K562 (cell line): Measurements from ENCODE around the gene KRT28. TPM values are rescaled to one million over a fixed set of nuclear protein-coding genes. Genes with fewer than 3 reads are reported as not detected.
"Not testable (repeated sequence)": the region's sequence is repeated elsewhere in the genome, so short reads cannot be mapped to it uniquely, and the experiment has no call there.

Experiments used
- ATAC-seq: fragments of 200-7000 bp; cut with Tn5 transposase; 3 replicates; pipeline ENCODE4 v1.9.1; 2020; ENCODE audit warnings: moderate library complexity
- BruUV-seq: library from RNA; stranded (reverse); fragments of 400-500 nt; replicated peaks from 2 replicates; lab custom pipeline; 2021; lab: Mats Ljungman, UMichigan
- CTCF ChIA-PET: fragments of 300-600 bp; formaldehyde crosslinking; extraction: SDS; loops from one replicate; lab custom pipeline; 2021; ENCODE audit warnings: low intra/inter-chr PET ratio; lab: Yijun Ruan, JAX
- POLR2A ChIA-PET: fragments of 300-600, 350-650 bp; sonication (Branson Sonifier 250); formaldehyde crosslinking; extraction: SDS; loops from one replicate; lab custom pipeline; 2021; ENCODE audit warnings: antibody characterized with exemption, inconsistent platforms; lab: Yijun Ruan, JAX
- DNase-seq, 4 experiments: peaks; one replicate each; pipeline versions ENCODE4 v3.0.0 to v3.0.0-alpha.2; 2011 to 2018; ENCODE audit warnings: low spot score in 3 of 4, mixed read lengths in 3 of 4; ENCODE audit errors: extremely low read depth in 1 of 4
- FAIRE-seq: peaks from 2 replicates; lab custom pipeline; 2011; peaks lifted over from hg19 to GRCh38; lab: Jason Lieb, UNC
- H2AFZ ChIP-seq: 2 replicates; pipeline ENCODE4 v1.6.0; 2011; ENCODE audit warnings: low read depth, low read length, control low read depth, inconsistent platforms
- H3K27ac ChIP-seq: fragments of 200-600 bp; 3 replicates; pipeline ENCODE4 v1.8.0; 2011; ENCODE audit warnings: low read depth, mild to moderate bottlenecking, control low read depth, inconsistent platforms, low read length, moderate library complexity, mixed read lengths; ENCODE audit errors: extremely low read depth
- H3K27me3 ChIP-seq, 2 experiments: fragments of 300-600 bp in 1 of 2; 2 replicates in 1 of 2; 3 replicates in 1 of 2; pipeline versions ENCODE4 v1.6.0 to v1.8.0; 2011; ENCODE audit warnings: inconsistent platforms in 2 of 2, low read length in 2 of 2, mild to moderate bottlenecking in 1 of 2, mixed read lengths in 1 of 2, moderate library complexity in 1 of 2; ENCODE audit not compliant: control insufficient read depth in 2 of 2, insufficient read depth in 2 of 2
- H3K36me3 ChIP-seq: fragments of 300-600 bp; 3 replicates; pipeline ENCODE4 v1.8.0; 2011; ENCODE audit warnings: mild to moderate bottlenecking, low read length, inconsistent platforms; ENCODE audit not compliant: control insufficient read depth, insufficient read depth
- H3K4me1 ChIP-seq, 2 experiments: fragments of 200-600 bp in 1 of 2; replicated peaks in 1 of 2; 2 replicates in 1 of 2; 3 replicates in 1 of 2; pipeline versions ENCODE4 v1.5.1 to v1.8.0; 2011; ENCODE audit warnings: inconsistent platforms in 2 of 2, low read length in 2 of 2, mild to moderate bottlenecking in 1 of 2, mixed read lengths in 1 of 2, moderate library complexity in 1 of 2; ENCODE audit not compliant: control insufficient read depth in 2 of 2, insufficient read depth in 2 of 2
- H3K4me2 ChIP-seq: 2 replicates; pipeline ENCODE4 v1.6.1; 2011; ENCODE audit warnings: low read length, control low read depth, inconsistent platforms, mixed read lengths; ENCODE audit not compliant: insufficient read depth
- H3K4me3 ChIP-seq: fragments of 200-600 bp; sonication (generic), shearing (Covaris generic); 2 replicates; pipeline ENCODE4 v1.5.1; 2016; ENCODE audit warnings: control low read depth, inconsistent platforms
- H3K79me2 ChIP-seq: fragments of 200-600 bp; 3 replicates; pipeline ENCODE4 v1.8.0; 2011; ENCODE audit warnings: low read length, inconsistent platforms; ENCODE audit not compliant: control insufficient read depth, insufficient read depth
- H3K9ac ChIP-seq, 2 experiments: 2 replicates each; pipeline versions ENCODE4 v1.6.0 to v1.6.1; 2011; ENCODE audit warnings: low read depth in 2 of 2, low read length in 2 of 2, control low read depth in 1 of 2, inconsistent platforms in 1 of 2, mild to moderate bottlenecking in 1 of 2, mixed read lengths in 1 of 2; ENCODE audit not compliant: insufficient read depth in 1 of 2
- H3K9me1 ChIP-seq: one replicate; pipeline ENCODE4 v1.6.0; 2011; ENCODE audit warnings: inconsistent platforms, mild to moderate bottlenecking, low read length, moderate library complexity; ENCODE audit not compliant: control insufficient read depth, insufficient read depth
- H3K9me3 ChIP-seq: replicated peaks from 2 replicates; pipeline ENCODE4 v1.5.1; 2011; ENCODE audit warnings: low read depth, low read length, inconsistent platforms; ENCODE audit not compliant: control insufficient read depth, insufficient read depth
- H4K20me1 ChIP-seq: replicated peaks from 2 replicates; pipeline ENCODE4 v1.6.1; 2011; ENCODE audit warnings: low read length, inconsistent platforms, mixed read lengths; ENCODE audit not compliant: control insufficient read depth, insufficient read depth
- BCOR ChIP-seq: fragments of 450-650 bp; IDR thresholded peaks from 2 replicates; pipeline ENCODE4 v1.6.1; 2016
- RBM25 ChIP-seq: fragments of 200-400 bp; formaldehyde crosslinking; IDR thresholded peaks from 2 replicates; pipeline ENCODE4 v1.6.1; 2018; ENCODE audit warnings: low read length, low read depth, moderate library complexity; ENCODE audit not compliant: severe bottlenecking
- ZNF146 ChIP-seq: IDR thresholded peaks from one replicate; pipeline ENCODE4 v1.6.1; 2018; ENCODE audit warnings: missing compliant biosample characterization; ENCODE audit not compliant: unreplicated experiment
- WGBS: fragments of 100-300 bp; shearing (Covaris generic); methylation state at CpG from one replicate; pipeline ENCODE4 v1.1.6; 2016; ENCODE audit warnings: low coverage, mixed read lengths; ENCODE audit not compliant: insufficient coverage; ENCODE audit errors: missing lambda C conversion rate; 5-methylcytosine and 5-hydroxymethylcytosine counted together
- in situ Hi-C: fragments of 300-500 bp; cut with MboI; formaldehyde crosslinking; loops from 4 replicates; pipeline ENCODE4 v1.15.0; 2018; ENCODE audit warnings: inconsistent platforms, mixed read lengths
- intact Hi-C: fragments of 100-400 bp; cut with micrococcal nuclease; formaldehyde crosslinking; loops from 2 replicates; pipeline ENCODE4 v1.14.2; 2022
- polyA plus RNA-seq, 8 experiments: library from polyadenylated mRNA; depleted of rRNA in 4 of 8; stranded (reverse) in 5 of 8; unstranded in 3 of 8; fragments of >200 nt; fragmentation: Nextera tagmentation in 2 of 8; fragmentation: Illumina TruSeq in 1 of 8; extraction: Ambion mirVana in 2 of 8; extraction: Trizol in 1 of 8; gene quantifications; 2 replicates each; pipeline versions ENCODE4 v1.2.1 to v1.2.3, GENCODE V29; 2011 to 2014; ENCODE audit warnings: inconsistent platforms in 1 of 8, missing spikeins in 1 of 8
- total RNA-seq, 7 experiments: library from RNA; depleted of rRNA in 6 of 7; stranded (reverse); fragments of >200 nt in 6 of 7; fragmentation: Illumina TruSeq in 2 of 7; extraction: Trizol in 2 of 7; gene quantifications; 2 replicates each; pipeline versions ENCODE4 v1.2.1 to v1.2.3, GENCODE V29; 2011 to 2021; ENCODE audit warnings: low replicate concordance in 1 of 7

The KRT28 gene
- total and polyA plus RNA-seq, 9 of the 15 experiments (the other 6 are each of a cell fraction or from before 2014, with no cell fraction given) = not detected

DNA sequence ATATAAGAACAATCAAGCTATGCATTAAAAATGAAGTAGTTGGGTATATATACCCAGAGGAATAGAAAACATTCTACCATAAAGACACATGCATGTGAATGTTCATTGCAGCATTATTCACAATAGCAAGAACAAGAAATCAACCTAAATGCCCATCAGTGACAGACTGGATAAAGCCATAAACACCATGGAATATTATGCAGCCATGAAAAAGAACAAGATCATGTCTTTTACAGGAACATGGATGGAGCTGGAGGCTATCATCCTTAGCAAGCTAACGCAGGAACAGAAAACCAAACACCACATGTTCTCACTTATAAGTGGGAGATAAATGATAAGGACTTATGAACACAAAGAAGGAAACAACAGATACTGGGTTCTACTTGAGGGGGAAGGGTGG lies 51.1 kb downstream of the KRT28 start:
- WGBS = 0% methylated on average over 1 of the region's 1 CpG
- in situ Hi-C loops, H2AFZ ChIP-seq, H3K9me1 ChIP-seq, BruUV-seq, POLR2A ChIA-PET, H3K4me2 ChIP-seq, CTCF ChIA-PET, H3K9ac ChIP-seq, H3K4me3 ChIP-seq, H4K20me1 ChIP-seq, DNase-seq, H3K79me2 ChIP-seq, ATAC-seq, H3K36me3 ChIP-seq, H3K27ac ChIP-seq, H3K4me1 ChIP-seq, FAIRE-seq, H3K9me3 ChIP-seq, intact Hi-C loops: not testable (repeated sequence)
- H3K27me3 ChIP-seq = peaks cover 14 to 21% of the 10 kb centered on the region in 2 experiments; a peak in 4 of 5 replicates
- peak; percentile 42 for TF ChIP-seq RBM25
- TF ChIP-seq ZNF146 (CRISPR knock-in tag) = peak; percentile 98
- 0 out of 2 replicates have a peak, but pooled peaks have one; percentile 30 for TF ChIP-seq BCOR

Other genes with a start within 250 kb of the KRT28 start
Only the 7 nearest of the 21 such genes appear.
- gene KRT24, start 96.2 kb downstream of the KRT28 start, total RNA-seq (2014; rRNA removed) = not detected in 2 replicates
- gene KRT24, start 96.2 kb downstream of the KRT28 start, total RNA-seq (2014; rRNA removed; fragmentation: Illumina TruSeq; extraction: Trizol) = not detected in 2 replicates
- not detected in 2 replicates for gene KRT24, start 96.2 kb downstream of the KRT28 start, total RNA-seq (2015; rRNA removed; fragmentation: Illumina TruSeq; extraction: Trizol)
- not detected in 2 replicates for gene KRT24, start 96.2 kb downstream of the KRT28 start, total RNA-seq (2021)
- gene KRT24, start 96.2 kb downstream of the KRT28 start, polyA plus RNA-seq (2011; rRNA removed) = not detected in 2 replicates
- not detected in 2 replicates for gene KRT24, start 96.2 kb downstream of the KRT28 start, polyA plus RNA-seq (2014; fragmentation: Illumina TruSeq; extraction: Trizol)
- gene KRT24, start 96.2 kb downstream of the KRT28 start, polyA plus RNA-seq (2014; fragmentation: Nextera tagmentation; extraction: Ambion mirVana) = not detected
- gene KRT24, start 96.2 kb downstream of the KRT28 start, polyA plus RNA-seq (2014; rRNA removed) = not detected in 2 replicates
- gene KRT25, start 44.6 kb downstream of the KRT28 start, total RNA-seq (2014; rRNA removed) = not detected in 2 replicates
- gene KRT25, start 44.6 kb downstream of the KRT28 start, total RNA-seq (2014; rRNA removed; fragmentation: Illumina TruSeq; extraction: Trizol) = not detected in 2 replicates
- gene KRT25, start 44.6 kb downstream of the KRT28 start, total RNA-seq (2015; rRNA removed; fragmentation: Illumina TruSeq; extraction: Trizol) = not detected in 2 replicates
- gene KRT25, start 44.6 kb downstream of the KRT28 start, total RNA-seq (2021) = not detected in 2 replicates
- not detected in 2 replicates for gene KRT25, start 44.6 kb downstream of the KRT28 start, polyA plus RNA-seq (2011; rRNA removed)
- gene KRT25, start 44.6 kb downstream of the KRT28 start, polyA plus RNA-seq (2014; fragmentation: Illumina TruSeq; extraction: Trizol) = not detected in 2 replicates
- not detected for gene KRT25, start 44.6 kb downstream of the KRT28 start, polyA plus RNA-seq (2014; fragmentation: Nextera tagmentation; extraction: Ambion mirVana)
- gene KRT25, start 44.6 kb downstream of the KRT28 start, polyA plus RNA-seq (2014; rRNA removed) = not detected in 2 replicates
- not detected in 2 replicates for gene KRT26, start 27.8 kb downstream of the KRT28 start, total RNA-seq (2014; rRNA removed)
- gene KRT26, start 27.8 kb downstream of the KRT28 start, total RNA-seq (2014; rRNA removed; fragmentation: Illumina TruSeq; extraction: Trizol) = not detected in 2 replicates
- not detected in 2 replicates for gene KRT26, start 27.8 kb downstream of the KRT28 start, total RNA-seq (2015; rRNA removed; fragmentation: Illumina TruSeq; extraction: Trizol)
- not detected in 2 replicates for gene KRT26, start 27.8 kb downstream of the KRT28 start, total RNA-seq (2021)
- gene KRT26, start 27.8 kb downstream of the KRT28 start, polyA plus RNA-seq (2011; rRNA removed) = not detected in 2 replicates
- not detected in 2 replicates for gene KRT26, start 27.8 kb downstream of the KRT28 start, polyA plus RNA-seq (2014; fragmentation: Illumina TruSeq; extraction: Trizol)
- not detected for gene KRT26, start 27.8 kb downstream of the KRT28 start, polyA plus RNA-seq (2014; fragmentation: Nextera tagmentation; extraction: Ambion mirVana)
- gene KRT26, start 27.8 kb downstream of the KRT28 start, polyA plus RNA-seq (2014; rRNA removed) = not detected in 2 replicates
- not detected in 2 replicates for gene KRT27, start 17.4 kb downstream of the KRT28 start, total RNA-seq (2014; rRNA removed)
- gene KRT27, start 17.4 kb downstream of the KRT28 start, total RNA-seq (2014; rRNA removed; fragmentation: Illumina TruSeq; extraction: Trizol) = not detected in 2 replicates
- gene KRT27, start 17.4 kb downstream of the KRT28 start, total RNA-seq (2015; rRNA removed; fragmentation: Illumina TruSeq; extraction: Trizol) = not detected in 2 replicates
- 0.11 TPM in 1 of 2 replicates, not detected in the other for gene KRT27, start 17.4 kb downstream of the KRT28 start, total RNA-seq (2021)
- gene KRT27, start 17.4 kb downstream of the KRT28 start, polyA plus RNA-seq (2011; rRNA removed) = not detected in 2 replicates
- not detected in 2 replicates for gene KRT27, start 17.4 kb downstream of the KRT28 start, polyA plus RNA-seq (2014; fragmentation: Illumina TruSeq; extraction: Trizol)
- gene KRT27, start 17.4 kb downstream of the KRT28 start, polyA plus RNA-seq (2014; fragmentation: Nextera tagmentation; extraction: Ambion mirVana) = under 1 TPM in 1 of 2 experiments, not detected in 1; 0.10 TPM
- gene KRT27, start 17.4 kb downstream of the KRT28 start, polyA plus RNA-seq (2014; rRNA removed) = not detected in 2 replicates
- 64.0 and 70.5 TPM in 2 replicates for gene KRT10, start 22.7 kb upstream of the KRT28 start, total RNA-seq (2014; rRNA removed)
- gene KRT10, start 22.7 kb upstream of the KRT28 start, total RNA-seq (2014; rRNA removed; fragmentation: Illumina TruSeq; extraction: Trizol) = 80.8 and 101 TPM in 2 replicates
- gene KRT10, start 22.7 kb upstream of the KRT28 start, total RNA-seq (2015; rRNA removed; fragmentation: Illumina TruSeq; extraction: Trizol) = 45.7 and 51.0 TPM in 2 replicates
- 153 and 166 TPM in 2 replicates for gene KRT10, start 22.7 kb upstream of the KRT28 start, total RNA-seq (2021)
- 38.5 and 179 TPM in 2 replicates for gene KRT10, start 22.7 kb upstream of the KRT28 start, polyA plus RNA-seq (2011; rRNA removed)
- gene KRT10, start 22.7 kb upstream of the KRT28 start, polyA plus RNA-seq (2014; fragmentation: Illumina TruSeq; extraction: Trizol) = 76.2 and 80.2 TPM in 2 replicates
- 10 to 100 TPM; 47.0 to 54.6 TPM for gene KRT10, start 22.7 kb upstream of the KRT28 start, polyA plus RNA-seq (2014; fragmentation: Nextera tagmentation; extraction: Ambion mirVana)
- gene KRT10, start 22.7 kb upstream of the KRT28 start, polyA plus RNA-seq (2014; rRNA removed) = 110 and 139 TPM in 2 replicates
- 6.2 and 7.5 TPM in 2 replicates for gene KRT12, start 67.3 kb upstream of the KRT28 start, total RNA-seq (2014; rRNA removed)
- 1.7 and 1.9 TPM in 2 replicates for gene KRT12, start 67.3 kb upstream of the KRT28 start, total RNA-seq (2014; rRNA removed; fragmentation: Illumina TruSeq; extraction: Trizol)
- 2.3 and 3.1 TPM in 2 replicates for gene KRT12, start 67.3 kb upstream of the KRT28 start, total RNA-seq (2015; rRNA removed; fragmentation: Illumina TruSeq; extraction: Trizol)
- gene KRT12, start 67.3 kb upstream of the KRT28 start, total RNA-seq (2021) = 1.9 and 2.4 TPM in 2 replicates
- gene KRT12, start 67.3 kb upstream of the KRT28 start, polyA plus RNA-seq (2011; rRNA removed) = 0.63 and 0.91 TPM in 2 replicates
- 2.2 and 2.9 TPM in 2 replicates for gene KRT12, start 67.3 kb upstream of the KRT28 start, polyA plus RNA-seq (2014; fragmentation: Illumina TruSeq; extraction: Trizol)
- under 1 TPM; 0.18 to 0.53 TPM for gene KRT12, start 67.3 kb upstream of the KRT28 start, polyA plus RNA-seq (2014; fragmentation: Nextera tagmentation; extraction: Ambion mirVana)
- 3.0 and 7.0 TPM in 2 replicates for gene KRT12, start 67.3 kb upstream of the KRT28 start, polyA plus RNA-seq (2014; rRNA removed)
- not detected in 2 replicates for gene KRT20, start 85.3 kb upstream of the KRT28 start, total RNA-seq (2014; rRNA removed)
- gene KRT20, start 85.3 kb upstream of the KRT28 start, total RNA-seq (2014; rRNA removed; fragmentation: Illumina TruSeq; extraction: Trizol) = not detected in 2 replicates
- not detected in 2 replicates for gene KRT20, start 85.3 kb upstream of the KRT28 start, total RNA-seq (2015; rRNA removed; fragmentation: Illumina TruSeq; extraction: Trizol)
- 0.44 and 0.51 TPM in 2 replicates for gene KRT20, start 85.3 kb upstream of the KRT28 start, total RNA-seq (2021)
- not detected in 2 replicates for gene KRT20, start 85.3 kb upstream of the KRT28 start, polyA plus RNA-seq (2011; rRNA removed)
- gene KRT20, start 85.3 kb upstream of the KRT28 start, polyA plus RNA-seq (2014; fragmentation: Illumina TruSeq; extraction: Trizol) = not detected in 2 replicates
- not detected for gene KRT20, start 85.3 kb upstream of the KRT28 start, polyA plus RNA-seq (2014; fragmentation: Nextera tagmentation; extraction: Ambion mirVana)
- gene KRT20, start 85.3 kb upstream of the KRT28 start, polyA plus RNA-seq (2014; rRNA removed) = not detected in 2 replicates